ENCODE results near the gene NACA2. TPM values are rescaled to one million over a fixed set of nuclear protein-coding genes. Genes with fewer than 3 reads are reported as not detected.

NACA2 gene
- total and polyA plus RNA-seq, 2 of the 13 experiments (the other 11 are each of a cell fraction or from before 2014, with no cell fraction given) = 0.21 TPM; not detected in 1

GRCh38 chr17:61551255-61551742 lies 39.7 kb downstream of the NACA2 start (continued):
- TF ChIP-seq, protein P1, sequence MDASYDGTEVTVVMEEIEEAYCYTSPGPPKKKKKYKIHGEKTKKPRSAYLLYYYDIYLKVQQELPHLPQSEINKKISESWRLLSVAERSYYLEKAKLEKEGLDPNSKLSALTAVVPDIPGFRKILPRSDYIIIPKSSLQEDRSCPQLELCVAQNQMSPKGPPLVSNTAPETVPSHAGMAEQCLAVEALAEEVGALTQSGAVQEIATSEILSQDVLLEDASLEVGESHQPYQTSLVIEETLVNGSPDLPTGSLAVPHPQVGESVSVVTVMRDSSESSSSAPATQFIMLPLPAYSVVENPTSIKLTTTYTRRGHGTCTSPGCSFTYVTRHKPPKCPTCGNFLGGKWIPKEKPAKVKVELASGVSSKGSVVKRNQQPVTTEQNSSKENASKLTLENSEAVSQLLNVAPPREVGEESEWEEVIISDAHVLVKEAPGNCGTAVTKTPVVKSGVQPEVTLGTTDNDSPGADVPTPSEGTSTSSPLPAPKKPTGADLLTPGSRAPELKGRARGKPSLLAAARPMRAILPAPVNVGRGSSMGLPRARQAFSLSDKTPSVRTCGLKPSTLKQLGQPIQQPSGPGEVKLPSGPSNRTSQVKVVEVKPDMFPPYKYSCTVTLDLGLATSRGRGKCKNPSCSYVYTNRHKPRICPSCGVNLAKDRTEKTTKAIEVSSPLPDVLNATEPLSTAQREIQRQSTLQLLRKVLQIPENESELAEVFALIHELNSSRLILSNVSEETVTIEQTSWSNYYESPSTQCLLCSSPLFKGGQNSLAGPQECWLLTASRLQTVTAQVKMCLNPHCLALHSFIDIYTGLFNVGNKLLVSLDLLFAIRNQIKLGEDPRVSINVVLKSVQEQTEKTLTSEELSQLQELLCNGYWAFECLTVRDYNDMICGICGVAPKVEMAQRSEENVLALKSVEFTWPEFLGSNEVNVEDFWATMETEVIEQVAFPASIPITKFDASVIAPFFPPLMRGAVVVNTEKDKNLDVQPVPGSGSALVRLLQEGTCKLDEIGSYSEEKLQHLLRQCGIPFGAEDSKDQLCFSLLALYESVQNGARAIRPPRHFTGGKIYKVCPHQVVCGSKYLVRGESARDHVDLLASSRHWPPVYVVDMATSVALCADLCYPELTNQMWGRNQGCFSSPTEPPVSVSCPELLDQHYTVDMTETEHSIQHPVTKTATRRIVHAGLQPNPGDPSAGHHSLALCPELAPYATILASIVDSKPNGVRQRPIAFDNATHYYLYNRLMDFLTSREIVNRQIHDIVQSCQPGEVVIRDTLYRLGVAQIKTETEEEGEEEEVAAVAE (CRISPR knock-in tag; IDR thresholded peaks at IDR 0.05; ENCODE audit: borderline replicate concordance) = no peak
- no peak for TF ChIP-seq GLI4 (CRISPR knock-in tag; IDR thresholded peaks at IDR 0.05; ENCODE audit: borderline replicate concordance)
- TF ChIP-seq CREB1 (IDR thresholded peaks at IDR 0.05) = no peak
- TF ChIP-seq CREB1 (CRISPR knock-in tag; IDR thresholded peaks at IDR 0.05) = no peak
- TF ChIP-seq TMF1 (CRISPR knock-in tag; IDR thresholded peaks at IDR 0.05; ENCODE audit: low read depth) = no peak
- TF ChIP-seq MXD1 (CRISPR knock-in tag; IDR thresholded peaks at IDR 0.05) = no peak
- TF ChIP-seq ARID3A (IDR thresholded peaks at IDR 0.05; ENCODE audit: low read depth, low read length) = peak; percentile 65; the same call in 1 of the 2 replicates
- no peak for TF ChIP-seq XRCC5 (optimal IDR thresholded peaks at IDR 0.05; ENCODE audit: low read length)
- TF ChIP-seq REPIN1 (CRISPR knock-in tag; IDR thresholded peaks at IDR 0.05; ENCODE audit: borderline replicate concordance, low read depth) = peak; percentile 31; the same call in 1 of the 2 replicates
- TF ChIP-seq ZNF570 (CRISPR knock-in tag; IDR thresholded peaks at IDR 0.05; ENCODE audit: borderline replicate concordance) = no peak
- TF ChIP-seq ZNF337 (CRISPR knock-in tag; IDR thresholded peaks at IDR 0.05; ENCODE audit: borderline replicate concordance, low read depth) = no peak
- TF ChIP-seq, protein P2, sequence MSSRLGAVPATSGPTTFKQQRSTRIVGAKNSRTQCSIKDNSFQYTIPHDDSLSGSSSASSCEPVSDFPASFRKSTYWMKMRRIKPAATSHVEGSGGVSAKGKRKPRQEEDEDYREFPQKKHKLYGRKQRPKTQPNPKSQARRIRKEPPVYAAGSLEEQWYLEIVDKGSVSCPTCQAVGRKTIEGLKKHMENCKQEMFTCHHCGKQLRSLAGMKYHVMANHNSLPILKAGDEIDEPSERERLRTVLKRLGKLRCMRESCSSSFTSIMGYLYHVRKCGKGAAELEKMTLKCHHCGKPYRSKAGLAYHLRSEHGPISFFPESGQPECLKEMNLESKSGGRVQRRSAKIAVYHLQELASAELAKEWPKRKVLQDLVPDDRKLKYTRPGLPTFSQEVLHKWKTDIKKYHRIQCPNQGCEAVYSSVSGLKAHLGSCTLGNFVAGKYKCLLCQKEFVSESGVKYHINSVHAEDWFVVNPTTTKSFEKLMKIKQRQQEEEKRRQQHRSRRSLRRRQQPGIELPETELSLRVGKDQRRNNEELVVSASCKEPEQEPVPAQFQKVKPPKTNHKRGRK (CRISPR knock-in tag; IDR thresholded peaks at IDR 0.05) = peak; percentile 91
- peak; percentile 84 for TF ChIP-seq RAD21 (CRISPR knock-in tag; IDR thresholded peaks at IDR 0.05)
- no peak for TF ChIP-seq BRCA1 (CRISPR knock-in tag; IDR thresholded peaks at IDR 0.05)
- TF ChIP-seq HNRNPK (IDR thresholded peaks at IDR 0.05; ENCODE audit: low read depth, low read length, poor library complexity, severe bottlenecking) = no peak
- 0 out of 2 replicates have a peak, but pooled peaks have one; percentile 18 for TF ChIP-seq ISL2 (CRISPR knock-in tag; IDR thresholded peaks at IDR 0.05)
- no peak for TF ChIP-seq SAFB2 (CRISPR knock-in tag; IDR thresholded peaks at IDR 0.05; ENCODE audit: borderline replicate concordance, low read depth)
- no peak for TF ChIP-seq ZZZ3 (CRISPR knock-in tag; IDR thresholded peaks at IDR 0.05; ENCODE audit: borderline replicate concordance)
- TF ChIP-seq, protein P3, sequence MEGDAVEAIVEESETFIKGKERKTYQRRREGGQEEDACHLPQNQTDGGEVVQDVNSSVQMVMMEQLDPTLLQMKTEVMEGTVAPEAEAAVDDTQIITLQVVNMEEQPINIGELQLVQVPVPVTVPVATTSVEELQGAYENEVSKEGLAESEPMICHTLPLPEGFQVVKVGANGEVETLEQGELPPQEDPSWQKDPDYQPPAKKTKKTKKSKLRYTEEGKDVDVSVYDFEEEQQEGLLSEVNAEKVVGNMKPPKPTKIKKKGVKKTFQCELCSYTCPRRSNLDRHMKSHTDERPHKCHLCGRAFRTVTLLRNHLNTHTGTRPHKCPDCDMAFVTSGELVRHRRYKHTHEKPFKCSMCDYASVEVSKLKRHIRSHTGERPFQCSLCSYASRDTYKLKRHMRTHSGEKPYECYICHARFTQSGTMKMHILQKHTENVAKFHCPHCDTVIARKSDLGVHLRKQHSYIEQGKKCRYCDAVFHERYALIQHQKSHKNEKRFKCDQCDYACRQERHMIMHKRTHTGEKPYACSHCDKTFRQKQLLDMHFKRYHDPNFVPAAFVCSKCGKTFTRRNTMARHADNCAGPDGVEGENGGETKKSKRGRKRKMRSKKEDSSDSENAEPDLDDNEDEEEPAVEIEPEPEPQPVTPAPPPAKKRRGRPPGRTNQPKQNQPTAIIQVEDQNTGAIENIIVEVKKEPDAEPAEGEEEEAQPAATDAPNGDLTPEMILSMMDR (CRISPR knock-in tag; IDR thresholded peaks at IDR 0.05) = peak; percentile 83
- no peak for TF ChIP-seq ZNF737 (CRISPR knock-in tag; IDR thresholded peaks at IDR 0.05; ENCODE audit: borderline replicate concordance)

All from HepG2 (cell line).